Measurements from ENCODE around the gene IGF2BP3. TPM values are rescaled to one million over a fixed set of nuclear protein-coding genes. Genes with fewer than 3 reads are reported as not detected.

The IGF2BP3 gene
- polyA plus RNA-seq, 4 donors = 0.75 to 66.3 TPM; not detected in 2

DNA sequence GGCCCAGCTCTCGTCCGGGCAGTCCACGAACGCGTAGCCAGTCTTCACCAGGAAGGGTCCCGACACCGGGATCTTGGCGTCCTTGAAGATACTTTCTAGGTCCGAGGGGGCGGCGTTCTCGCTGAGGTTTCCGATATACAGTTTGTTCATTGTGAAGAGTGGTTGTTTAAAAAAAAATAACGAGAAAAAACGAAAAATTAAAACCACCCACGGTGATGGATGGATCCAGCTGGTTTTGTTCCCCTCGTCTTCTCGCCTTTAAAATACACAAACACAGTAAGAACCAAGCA is 385 bp downstream of the IGF2BP3 start:
- peaks cover 0 to 48% (median 14%) of the 10 kb centered on the region in 3 donors for H3K27me3 ChIP-seq (ENCODE audit: control insufficient read depth in 3 of 3, insufficient read depth in 3 of 3, low read length in 3 of 3)
- no peaks in the 10 kb centered on the region for H3K9me3 ChIP-seq (ENCODE audit: control insufficient read depth in 2 of 2, insufficient read depth in 1 of 2, low read depth in 1 of 2, low read length in 1 of 2)
- FAIRE-seq = no peak
- 1 to 2% (median 2%) methylated on average over 18 of the region's 18 CpGs for WGBS, 3 donors
- no peak for DNase-seq
- peak overlapping the region in 2 of 3 donors; percentile 33 to 62 for H3K4me3 ChIP-seq (ENCODE audit: low read depth in 1 of 3, low read length in 3 of 3)
- peak overlapping the region in 1 of 3 donors; percentile 98 for H3K27ac ChIP-seq (ENCODE audit: low read depth in 1 of 3, low read length in 2 of 3)
- peaks cover 0 to 4% (median 0%) of the 10 kb centered on the region in 3 donors for H3K36me3 ChIP-seq (ENCODE audit: control insufficient read depth in 3 of 3, insufficient read depth in 2 of 3, low read depth in 1 of 3, low read length in 3 of 3)
- peaks cover 10 to 30% (median 18%) of the 10 kb centered on the region in 3 donors for H3K4me1 ChIP-seq (ENCODE audit: control insufficient read depth in 3 of 3, insufficient read depth in 2 of 3, low read depth in 1 of 3, low read length in 2 of 3)

- Histone ChIP-seq H3K36me3 (ENCODE audit: control insufficient read depth in 3 of 3, insufficient read depth in 2 of 3, low read depth in 1 of 3, low read length in 3 of 3) (peaks cover 0 to 4% (median 0%) of the 10 kb centered on the region in 3 donors), H3K4me3 (ENCODE audit: low read depth in 1 of 3, low read length in 3 of 3) (peak overlapping the region in 2 of 3 donors; percentile 33 to 62), H3K27ac (ENCODE audit: low read depth in 1 of 3, low read length in 2 of 3) (peak overlapping the region in 1 of 3 donors; percentile 98), H3K27me3 (ENCODE audit: control insufficient read depth in 3 of 3, insufficient read depth in 3 of 3, low read length in 3 of 3) (peaks cover 0 to 42% (median 14%) of the 10 kb centered on the region in 3 donors), H3K9me3 (ENCODE audit: control insufficient read depth in 2 of 2, insufficient read depth in 1 of 2, low read depth in 1 of 2, low read length in 1 of 2) (no peaks in the 10 kb centered on the region), H3K4me1 (ENCODE audit: control insufficient read depth in 3 of 3, insufficient read depth in 2 of 3, low read depth in 1 of 3, low read length in 2 of 3) (peaks cover 10 to 33% (median 17%) of the 10 kb centered on the region in 3 donors)
- WGBS, 3 donors = 1% methylated on average over 73 to 91 of the region's 91 CpGs
- DNase-seq (peak in 1 of 2 donors; percentile 85), FAIRE-seq (no peak)
These were observed 936 bp downstream of the IGF2BP3 start for GRCh38 chr7:23469150-23469960.

DNA sequence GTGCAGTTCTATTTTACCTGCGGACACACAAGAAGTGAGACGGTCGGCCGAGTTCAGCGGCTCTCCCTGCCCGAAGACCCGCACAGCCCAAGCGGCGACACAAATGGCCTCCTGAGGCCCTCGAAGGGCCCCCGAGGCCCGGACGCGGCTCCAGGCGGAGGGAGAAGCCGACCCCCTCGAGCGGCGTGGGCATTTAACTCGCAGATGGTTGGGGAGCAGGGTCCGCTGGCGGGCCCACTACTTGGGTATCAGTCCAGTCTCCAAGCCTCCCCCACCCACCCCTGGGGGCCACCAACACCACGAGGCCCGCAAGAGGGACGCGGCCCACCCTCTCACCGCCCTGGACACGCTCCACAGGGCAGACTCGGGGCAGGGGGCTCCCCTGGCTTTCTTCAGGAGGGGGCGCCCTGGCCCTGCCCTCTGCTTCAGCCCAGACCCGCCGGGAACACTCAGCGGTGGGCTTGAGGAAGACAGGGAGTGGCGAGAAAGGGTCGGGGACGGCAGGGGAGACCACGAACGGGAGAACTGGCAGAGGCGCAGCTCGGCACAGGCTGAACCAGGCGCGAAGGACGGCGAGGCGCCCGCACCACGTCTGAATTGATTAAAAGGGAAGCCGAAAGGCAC is 1.7 kb downstream of the IGF2BP3 start:
- peak overlapping the region in 1 of 3 donors; percentile 98 for H3K27ac ChIP-seq (ENCODE audit: low read depth in 1 of 3, low read length in 2 of 3)
- FAIRE-seq (no peak), DNase-seq (peak in 1 of 2 donors; percentile 74)
- H3K9me3 ChIP-seq (ENCODE audit: control insufficient read depth in 2 of 2, insufficient read depth in 1 of 2, low read depth in 1 of 2, low read length in 1 of 2) = no peaks in the 10 kb centered on the region
- 1 to 4% (median 2%) methylated on average over 37 to 48 of the region's 48 CpGs for WGBS, 3 donors
- H3K4me1 ChIP-seq (ENCODE audit: control insufficient read depth in 3 of 3, insufficient read depth in 2 of 3, low read depth in 1 of 3, low read length in 2 of 3) = peaks cover 10 to 38% (median 15%) of the 10 kb centered on the region in 3 donors
- peaks cover 0 to 4% (median 0%) of the 10 kb centered on the region in 3 donors for H3K36me3 ChIP-seq (ENCODE audit: control insufficient read depth in 3 of 3, insufficient read depth in 2 of 3, low read depth in 1 of 3, low read length in 3 of 3)
- H3K27me3 ChIP-seq (ENCODE audit: control insufficient read depth in 3 of 3, insufficient read depth in 3 of 3, low read length in 3 of 3) = peaks cover 0 to 35% (median 14%) of the 10 kb centered on the region in 3 donors
- H3K4me3 ChIP-seq (ENCODE audit: low read depth in 1 of 3, low read length in 3 of 3) = peak overlapping the region in 2 of 3 donors; percentile 33 to 62

DNA sequence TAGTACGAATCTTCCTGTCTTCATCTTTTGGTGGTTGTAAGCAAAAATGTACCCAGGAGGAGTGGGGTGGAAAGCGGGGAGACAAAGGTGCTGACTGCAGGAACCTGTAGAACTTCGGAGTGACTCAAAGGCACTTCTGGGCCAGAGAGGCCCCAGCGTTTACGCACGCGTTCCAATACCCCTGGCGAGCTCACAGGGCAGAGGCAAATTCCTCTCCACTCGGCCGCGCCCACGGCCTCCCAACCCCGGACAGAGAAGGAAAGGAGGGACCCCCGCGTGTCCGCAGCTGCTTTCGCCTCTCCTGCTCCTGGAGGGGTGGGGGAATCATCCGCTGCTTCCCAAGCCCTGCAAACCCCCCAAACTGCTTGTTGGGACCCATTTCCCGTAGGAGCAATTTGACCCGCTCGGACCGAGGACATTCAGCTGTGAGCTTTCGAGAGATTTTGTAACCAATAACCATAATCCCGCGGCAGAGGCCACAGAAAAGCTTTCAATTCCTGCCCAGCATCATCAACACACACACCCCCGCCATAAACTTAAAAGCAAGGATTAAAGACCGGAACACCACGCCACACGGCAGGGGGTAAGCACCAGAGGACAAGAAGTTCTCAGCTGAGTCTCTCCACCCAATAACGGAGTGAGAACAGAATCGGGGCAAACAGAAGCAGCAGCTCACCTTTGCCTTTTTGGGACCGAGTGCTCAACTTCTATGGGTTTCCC is 2.3 kb downstream of the IGF2BP3 start:
- Histone ChIP-seq H3K27me3 (ENCODE audit: control insufficient read depth in 3 of 3, insufficient read depth in 3 of 3, low read length in 3 of 3) (peaks cover 0 to 30% (median 14%) of the 10 kb centered on the region in 3 donors), H3K4me1 (ENCODE audit: control insufficient read depth in 3 of 3, insufficient read depth in 2 of 3, low read depth in 1 of 3, low read length in 2 of 3) (peaks cover 10 to 40% (median 15%) of the 10 kb centered on the region in 3 donors), H3K27ac (ENCODE audit: low read depth in 1 of 3, low read length in 2 of 3) (peak overlapping the region in 1 of 3 donors; percentile 98), H3K4me3 (ENCODE audit: low read depth in 1 of 3, low read length in 3 of 3) (peak overlapping the region in 1 of 3 donors; percentile 62), H3K36me3 (ENCODE audit: control insufficient read depth in 3 of 3, insufficient read depth in 2 of 3, low read depth in 1 of 3, low read length in 3 of 3) (peaks cover 0 to 4% (median 0%) of the 10 kb centered on the region in 3 donors), H3K9me3 (ENCODE audit: control insufficient read depth in 2 of 2, insufficient read depth in 1 of 2, low read depth in 1 of 2, low read length in 1 of 2) (no peaks in the 10 kb centered on the region)
- DNase-seq (peak in 1 of 2 donors; percentile 84), FAIRE-seq (no peak)
- WGBS, 3 donors = 4 to 9% (median 7%) methylated on average over 28 to 32 of the region's 32 CpGs

DNA sequence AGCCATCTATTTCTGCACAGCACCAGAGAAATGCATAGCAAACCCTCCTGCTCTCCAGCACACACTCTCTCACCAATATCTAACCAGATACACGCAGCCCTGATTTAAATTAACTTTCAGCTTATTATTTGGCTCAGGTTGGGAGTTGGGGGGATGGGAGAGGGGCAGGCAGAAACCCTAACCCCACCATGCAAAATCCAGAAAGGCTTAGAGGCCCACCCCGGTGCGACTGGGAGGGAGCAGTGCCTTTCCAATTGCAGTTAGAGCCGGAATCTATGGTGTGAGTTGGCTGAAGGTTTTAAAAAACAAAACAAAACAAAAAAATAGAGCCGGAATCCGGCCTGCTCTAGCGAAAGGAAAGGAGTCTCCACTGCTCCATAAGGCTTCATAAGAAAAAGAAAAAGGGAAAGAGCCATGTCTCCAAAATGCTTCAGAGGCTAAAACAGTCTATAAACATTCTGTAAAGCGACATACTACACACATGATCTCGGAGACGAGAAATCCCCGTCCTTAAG is 2.9 kb downstream of the IGF2BP3 start:
- peaks cover 10 to 39% (median 15%) of the 10 kb centered on the region in 3 donors for H3K4me1 ChIP-seq (ENCODE audit: control insufficient read depth in 3 of 3, insufficient read depth in 2 of 3, low read depth in 1 of 3, low read length in 2 of 3)
- peaks cover 0 to 30% (median 14%) of the 10 kb centered on the region in 3 donors for H3K27me3 ChIP-seq (ENCODE audit: control insufficient read depth in 3 of 3, insufficient read depth in 3 of 3, low read length in 3 of 3)
- WGBS, 3 donors = 24 to 34% (median 30%) methylated on average over 11 of the region's 11 CpGs
- no peaks in the 10 kb centered on the region for H3K9me3 ChIP-seq (ENCODE audit: control insufficient read depth in 2 of 2, insufficient read depth in 1 of 2, low read depth in 1 of 2, low read length in 1 of 2)
- peaks cover 0 to 4% (median 0%) of the 10 kb centered on the region in 3 donors for H3K36me3 ChIP-seq (ENCODE audit: control insufficient read depth in 3 of 3, insufficient read depth in 2 of 3, low read depth in 1 of 3, low read length in 3 of 3)
- no peak for FAIRE-seq
- H3K27ac ChIP-seq (ENCODE audit: low read depth in 1 of 3, low read length in 2 of 3) = peak overlapping the region in 1 of 3 donors; percentile 98
- H3K4me3 ChIP-seq (ENCODE audit: low read depth in 1 of 3, low read length in 3 of 3) = peak overlapping the region in 1 of 3 donors; percentile 62
- DNase-seq = peak in 1 of 2 donors; percentile 54

DNA sequence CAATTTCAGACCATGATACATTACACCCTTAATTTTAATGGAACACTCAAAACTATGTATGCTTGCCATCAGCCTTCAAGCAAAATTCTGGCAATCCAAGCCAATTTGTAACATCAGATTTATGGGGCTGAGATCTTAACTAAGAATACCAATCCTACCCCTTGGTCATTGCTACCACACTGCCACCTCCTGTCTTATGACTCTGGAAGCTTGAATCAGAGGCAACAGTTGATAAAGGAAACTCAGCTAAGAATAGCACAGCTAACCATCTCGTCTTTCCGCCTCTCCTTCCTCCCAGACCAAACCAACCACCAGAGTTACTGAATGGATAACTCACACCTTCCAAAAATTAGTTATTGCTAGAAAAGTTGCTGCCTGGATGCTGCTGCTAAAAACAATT is 7.4 kb downstream of the IGF2BP3 start:
- Histone ChIP-seq H3K4me1 (ENCODE audit: control insufficient read depth in 3 of 3, insufficient read depth in 2 of 3, low read depth in 1 of 3, low read length in 2 of 3) (peaks cover 0 to 39% (median 0%) of the 10 kb centered on the region in 3 donors), H3K9me3 (ENCODE audit: control insufficient read depth in 2 of 2, insufficient read depth in 1 of 2, low read depth in 1 of 2, low read length in 1 of 2) (no peaks in the 10 kb centered on the region), H3K36me3 (ENCODE audit: control insufficient read depth in 3 of 3, insufficient read depth in 2 of 3, low read depth in 1 of 3, low read length in 3 of 3) (peaks cover 0 to 14% (median 0%) of the 10 kb centered on the region in 3 donors), H3K27me3 (ENCODE audit: control insufficient read depth in 3 of 3, insufficient read depth in 3 of 3, low read length in 3 of 3) (peaks cover 0 to 14% (median 0%) of the 10 kb centered on the region in 3 donors), H3K4me3 (ENCODE audit: low read depth in 1 of 3, low read length in 3 of 3) (no peak overlapping the region), H3K27ac (ENCODE audit: low read depth in 1 of 3, low read length in 2 of 3) (no peak overlapping the region)
- DNase-seq (peak; percentile 35 to 50), FAIRE-seq (no peak)
- WGBS, 3 donors = 20 to 38% (median 28%) methylated on average over 2 of the region's 2 CpGs

- Histone ChIP-seq H3K9me3 (ENCODE audit: control insufficient read depth in 2 of 2, insufficient read depth in 1 of 2, low read depth in 1 of 2, low read length in 1 of 2) (no peaks in the 10 kb centered on the region), H3K4me1 (ENCODE audit: control insufficient read depth in 3 of 3, insufficient read depth in 2 of 3, low read depth in 1 of 3, low read length in 2 of 3) (peaks cover 0 to 4% (median 0%) of the 10 kb centered on the region in 3 donors), H3K4me3 (ENCODE audit: low read depth in 1 of 3, low read length in 3 of 3) (no peak overlapping the region), H3K36me3 (ENCODE audit: control insufficient read depth in 3 of 3, insufficient read depth in 2 of 3, low read depth in 1 of 3, low read length in 3 of 3) (peaks cover 0 to 24% (median 0%) of the 10 kb centered on the region in 3 donors), H3K27me3 (ENCODE audit: control insufficient read depth in 3 of 3, insufficient read depth in 3 of 3, low read length in 3 of 3) (peaks cover 0 to 9% (median 0%) of the 10 kb centered on the region in 3 donors), H3K27ac (ENCODE audit: low read depth in 1 of 3, low read length in 2 of 3) (no peak overlapping the region)
- FAIRE-seq (no peak), DNase-seq (no peak)
- WGBS, 3 donors = 77 to 88% (median 87%) methylated on average over 3 of the region's 3 CpGs
These were observed 12.2 kb downstream of the IGF2BP3 start for GRCh38 chr7:23458044-23458443.

DNA sequence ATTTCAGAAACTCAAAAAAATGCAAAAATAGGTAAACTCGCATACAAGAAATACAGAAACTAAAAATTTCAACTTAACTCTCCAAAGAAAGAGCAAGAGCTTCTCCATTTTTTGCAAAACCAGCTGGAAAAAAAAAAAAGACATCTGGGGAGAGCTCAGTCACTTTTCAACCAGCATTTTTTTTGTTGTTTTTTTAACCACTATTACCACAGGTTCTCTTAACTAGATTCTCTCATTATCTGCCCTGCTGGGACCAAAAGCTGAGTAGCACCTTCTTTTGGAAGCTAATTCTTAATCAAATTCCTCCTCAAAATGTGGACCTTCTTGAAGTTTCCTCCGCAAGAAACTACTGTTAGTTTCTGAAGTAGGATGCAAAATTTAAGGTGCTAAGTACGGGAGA is 14.2 kb downstream of the IGF2BP3 start:
- WGBS, 3 donors = 87 to 92% (median 91%) methylated on average over 3 of the region's 3 CpGs

More for the DNA sequence above, 14.2 kb downstream of the IGF2BP3 start:
- DNase-seq (no peak), FAIRE-seq (no peak)
- peaks cover 0 to 35% (median 0%) of the 10 kb centered on the region in 3 donors for H3K36me3 ChIP-seq (ENCODE audit: control insufficient read depth in 3 of 3, insufficient read depth in 2 of 3, low read depth in 1 of 3, low read length in 3 of 3)
- peaks cover 0 to 6% (median 0%) of the 10 kb centered on the region in 3 donors for H3K27me3 ChIP-seq (ENCODE audit: control insufficient read depth in 3 of 3, insufficient read depth in 3 of 3, low read length in 3 of 3)
- no peaks in the 10 kb centered on the region for H3K4me1 ChIP-seq (ENCODE audit: control insufficient read depth in 3 of 3, insufficient read depth in 2 of 3, low read depth in 1 of 3, low read length in 2 of 3)
- H3K4me3 ChIP-seq (ENCODE audit: low read depth in 1 of 3, low read length in 3 of 3) = no peak overlapping the region
- no peaks in the 10 kb centered on the region for H3K9me3 ChIP-seq (ENCODE audit: control insufficient read depth in 2 of 2, insufficient read depth in 1 of 2, low read depth in 1 of 2, low read length in 1 of 2)
- no peak overlapping the region for H3K27ac ChIP-seq (ENCODE audit: low read depth in 1 of 3, low read length in 2 of 3)

Measured in small intestine (tissue), 7 donors.